Measurements from ENCODE around the gene PPP1CA. TPM values are rescaled to one million over a fixed set of nuclear protein-coding genes. Genes with fewer than 3 reads are reported as not detected.

The PPP1CA gene
- polyA plus RNA-seq, 2 of the 4 experiments (the other 2 are of a cell fraction): 174 to 208 TPM

- ATAC-seq (no peak), DNase-seq (ENCODE audit: low read depth in 1 of 2, low spot score in 1 of 2) (no peak), FAIRE-seq (no peak)
- WGBS (ENCODE audit: missing lambda C conversion rate): 37% methylated on average over 12 of the region's 14 CpGs
- Histone ChIP-seq H3K4me1 (peaks cover 73% of the 10 kb centered on the region), H3K9me3 (no peaks in the 10 kb centered on the region), H3K4me3 (peak overlapping the region; percentile 68), H3K4me2 (peak overlapping the region; percentile 95), H3K27ac (peak overlapping the region; percentile 95 to 100)
- ChIA-PET POLR2A (interaction anchor here (0.5 to 9.3 kb wide), 5 partner anchors 8 to 32 kb away, joined by 3 to 172 read pairs (median 10); partner anchors contain the start of gene POLD4), CTCF (interaction anchor here (0.7 to 46.2 kb wide), 7 partner anchors 12 to 105 kb away, joined by 3 to 1913 read pairs (median 6); partner anchors contain the start of genes POLD4, PPP1CA, RAD9A and TBC1D10C)
- peak; percentile 30 for TF ChIP-seq MAX (IDR thresholded peaks at IDR 0.05)
- TF ChIP-seq POLR2AphosphoS2 (conservative IDR thresholded peaks at IDR 0.05; ENCODE audit: low read length): peak; percentile 60; the same call in 1 of the 2 replicates
- TF ChIP-seq SMC3 (IDR thresholded peaks at IDR 0.05): no peak
These were observed 31.1 kb downstream of the PPP1CA start for GRCh38 chr11:67370351-67371076.

GRCh38 chr11:67369801-67370284 lies 31.8 kb downstream of the PPP1CA start:
- FAIRE-seq (no peak), DNase-seq (ENCODE audit: low read depth in 1 of 2, low spot score in 1 of 2) (no peak), ATAC-seq (no peak)
- Histone ChIP-seq H3K4me3 (peak overlapping the region; percentile 68), H3K4me1 (peaks cover 73% of the 10 kb centered on the region), H3K27ac (peak overlapping the region; percentile 95 to 100), H3K9me3 (no peaks in the 10 kb centered on the region), H3K4me2 (peak overlapping the region; percentile 95)
- ChIA-PET CTCF (interaction anchor here (0.9 to 46.2 kb wide), 6 partner anchors 11 to 100 kb away, joined by 3 to 1913 read pairs (median 13); partner anchors contain the start of genes POLD4, PPP1CA, RAD9A and TBC1D10C), POLR2A (interaction anchor here (0.9 to 9.3 kb wide), 4 partner anchors 9 to 22 kb away, joined by 3 to 172 read pairs (median 16); partner anchors contain the start of genes POLD4 and RAD9A)
- no peak for TF ChIP-seq ESRRA (IDR thresholded peaks at IDR 0.05; ENCODE audit: borderline replicate concordance, low read length)
- no peak for TF ChIP-seq REST (IDR thresholded peaks at IDR 0.05)
- no peak for TF ChIP-seq SREBF2 (IDR thresholded peaks at IDR 0.05)
- no peak for TF ChIP-seq CHD2 (IDR thresholded peaks at IDR 0.05; ENCODE audit: low read length, partially characterized antibody)
- TF ChIP-seq RCOR1 (IDR thresholded peaks at IDR 0.05; ENCODE audit: low read depth, low read length): no peak
- no peak for TF ChIP-seq TFCP2L1 (CRISPR knock-in tag; IDR thresholded peaks at IDR 0.05)
- no peak for TF ChIP-seq NR3C1 (IDR thresholded peaks at IDR 0.05)
- TF ChIP-seq ATOH8 (CRISPR knock-in tag; IDR thresholded peaks at IDR 0.05; ENCODE audit: low read depth): no peak
- no peak for TF ChIP-seq CBX8 (IDR thresholded peaks at IDR 0.05)
- no peak for TF ChIP-seq HOXB5 (CRISPR knock-in tag; IDR thresholded peaks at IDR 0.05)
- TF ChIP-seq ZNF302 (CRISPR knock-in tag; IDR thresholded peaks at IDR 0.05): no peak
- TF ChIP-seq FOSL2 (IDR thresholded peaks at IDR 0.05): no peak
- no peak for TF ChIP-seq FOSL2 (CRISPR knock-in tag; IDR thresholded peaks at IDR 0.05)
- WGBS (ENCODE audit: missing lambda C conversion rate): 57% methylated on average over 12 of the region's 12 CpGs

- Histone ChIP-seq H3K9me3 (no peaks in the 10 kb centered on the region), H3K4me3 (peak overlapping the region; percentile 68; the same call in 1 of the 3 replicates), H3K27ac (peak overlapping the region; percentile 95 to 100), H3K4me2 (peak overlapping the region; percentile 95), H3K4me1 (peaks cover 75% of the 10 kb centered on the region)
- ATAC-seq (no peak), DNase-seq (ENCODE audit: low read depth in 1 of 2, low spot score in 1 of 2) (no peak), FAIRE-seq (no peak)
- POLR2A ChIA-PET: interaction anchor here (0.9 to 9.3 kb wide), 4 partner anchors 10 to 22 kb away, joined by 3 to 172 read pairs (median 16); partner anchors contain the start of genes POLD4 and RAD9A
- 93% methylated on average over 8 of the region's 8 CpGs for WGBS (ENCODE audit: missing lambda C conversion rate)
- CTCF ChIA-PET: interaction anchor here (0.9 to 46.2 kb wide), 6 partner anchors 11 to 106 kb away, joined by 3 to 1913 read pairs (median 14); partner anchors contain the start of genes POLD4, PPP1CA, RAD9A and TBC1D10C
- TF ChIP-seq ZFP36 (IDR thresholded peaks at IDR 0.05; ENCODE audit: borderline replicate concordance, partially characterized antibody) (no peak), BHLHE40 (IDR thresholded peaks at IDR 0.05; ENCODE audit: low read depth, low read length) (no peak), MAZ (IDR thresholded peaks at IDR 0.05; ENCODE audit: borderline replicate concordance, low read depth, low read length) (no peak), HDAC2 (IDR thresholded peaks at IDR 0.05) (no peak), MYC (IDR thresholded peaks at IDR 0.05; ENCODE audit: borderline replicate concordance, low read length) (no peak), HOXA7 (CRISPR knock-in tag; IDR thresholded peaks at IDR 0.05) (no peak), JUNB (IDR thresholded peaks at IDR 0.05) (no peak), KDM5A (IDR thresholded peaks at IDR 0.05) (no peak), CHD4 (IDR thresholded peaks at IDR 0.05; ENCODE audit: borderline replicate concordance) (no peak), HOXB5 (CRISPR knock-in tag; IDR thresholded peaks at IDR 0.05) (no peak), BCL3 (IDR thresholded peaks at IDR 0.05) (no peak), NFE2L2 (conservative IDR thresholded peaks at IDR 0.05; ENCODE audit: low read length) (no peak), E2F6 (IDR thresholded peaks at IDR 0.05; ENCODE audit: borderline replicate concordance, low read depth) (no peak)
These were observed 32.4 kb downstream of the PPP1CA start for GRCh38 chr11:67369275-67369674.
